ENCODE data around the gene FGF11. TPM values are rescaled to one million over a fixed set of nuclear protein-coding genes. Genes with fewer than 3 reads are reported as not detected.

Gene FGF11
- polyA plus RNA-seq, 1 of the 3 experiments (the other 2 are of a cell fraction), result 1.9 TPM

DNA sequence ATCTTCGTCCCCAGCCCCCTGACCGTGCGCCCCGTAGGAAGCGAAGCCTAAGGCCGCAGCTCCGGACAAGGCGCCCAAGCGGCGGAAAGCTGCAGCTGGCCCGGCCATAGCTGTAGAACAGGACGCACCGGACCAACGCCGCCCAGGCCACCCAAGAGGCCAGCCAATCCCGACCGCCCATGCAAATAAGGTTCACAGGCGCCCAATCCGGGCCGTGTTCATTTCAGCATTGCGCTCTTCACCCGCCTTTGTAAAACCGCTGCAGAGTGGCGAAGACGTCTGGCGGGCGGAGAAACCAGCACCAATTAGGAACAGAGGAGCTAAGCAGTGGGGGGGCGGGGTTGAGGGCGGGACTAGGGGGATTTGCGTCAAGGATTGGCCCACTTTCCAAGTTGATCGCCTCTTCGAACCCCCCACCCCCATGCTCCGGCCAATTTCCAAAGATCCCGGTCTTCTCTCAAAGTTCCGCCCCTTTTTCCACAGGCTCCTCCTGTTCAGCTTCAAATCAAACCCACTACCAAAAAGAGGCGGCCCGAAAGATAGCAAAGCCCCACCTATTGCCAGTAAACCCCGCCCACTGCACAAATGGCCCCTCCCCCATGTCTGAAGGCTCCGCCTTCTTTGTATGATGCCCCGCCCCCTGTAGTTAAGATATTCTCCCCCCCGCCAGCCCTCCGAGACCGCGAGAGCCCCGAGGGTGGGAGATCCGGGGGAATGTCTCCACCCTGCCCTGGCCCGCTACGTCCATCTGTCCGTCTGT, 35.2 kb upstream of the FGF11 start, which contains the start of gene TMEM256:
Gene TMEM256 (minus strand): TSS at position 121 of the 760 bp plus-strand sequence. CDS start 13 bp downstream, at position 108.
- Histone ChIP-seq H3K9me3 (no peaks in the 10 kb centered on the region), H3K27ac (ENCODE audit: low read depth in 2 of 2, low read length in 1 of 2) (peak within 1 kb of the TSS; percentile 76 to 91), H3F3A (replicated peaks; ENCODE audit: insufficient read depth) (peaks cover 23% of the 10 kb centered on the region), H3K4me1 (ENCODE audit: control insufficient read depth in 1 of 2, insufficient read depth in 2 of 2, low read depth in 1 of 2, low read length in 1 of 2) (peaks cover 5 to 21% of the 10 kb centered on the region in 2 experiments; a peak in 2 of 4 replicates), H3K79me2 (ENCODE audit: insufficient read depth) (peaks cover 49% of the 10 kb centered on the region), H3K9ac (peak within 1 kb of the TSS; percentile 94), H3K9me2 (no peaks in the 10 kb centered on the region), H3K27me3 (ENCODE audit: insufficient read depth) (no peaks in the 10 kb centered on the region), H3K36me3 (replicated peaks in 1 of 2; ENCODE audit: control insufficient read depth in 1 of 2, insufficient read depth in 2 of 2, low read length in 1 of 2) (peaks cover 7 to 11% of the 10 kb centered on the region in 2 experiments), H3K4me3 (ENCODE audit: low read depth in 2 of 2, low read length in 1 of 2) (peak within 1 kb of the TSS; percentile 78 to 91), H2AFZ (ENCODE audit: low read depth) (peak within 1 kb of the TSS; percentile 85), H3K4me2 (peak within 1 kb of the TSS; percentile 100), H4K20me1 (ENCODE audit: insufficient read depth) (peaks cover 11% of the 10 kb centered on the region; the same call in 1 of the 2 replicates)
- DNase-seq, result peak; percentile 93
- ChIA-PET CTCF (interaction anchor here (0.6 to 2.6 kb wide), 5 partner anchors 10 to 74 kb away, joined by 3 to 19 read pairs (median 3); no protein-coding TSS in a partner anchor), POLR2A (interaction anchor here (0.5 to 1.5 kb wide), 15 partner anchors 10 to 788 kb away, joined by 3 to 13 read pairs (median 4); partner anchors contain the start of genes FGF11, MPDU1, NEURL4 and PLSCR3)
- TF ChIP-seq YY1 (IDR thresholded peaks at IDR 0.05; ENCODE audit: low read depth), result peak; percentile 86
- 0 out of 4 replicates have a peak, but pooled peaks of 1 of the 2 experiments have one; percentile 24 for TF ChIP-seq EP300 (IDR thresholded peaks at IDR 0.05; ENCODE audit: borderline replicate concordance in 1 of 2, low read depth in 1 of 2, low read length in 1 of 2)
- TF ChIP-seq TAF1 (IDR thresholded peaks at IDR 0.05; ENCODE audit: borderline replicate concordance, low read depth, low read length), result peak; percentile 85
- TF ChIP-seq POLR2AphosphoS5 (IDR thresholded peaks at IDR 0.05; ENCODE audit: low read depth, low read length), result peak; percentile 93
- peak; percentile 12; the same call in 1 of the 2 replicates for TF ChIP-seq SIN3A (IDR thresholded peaks at IDR 0.05; ENCODE audit: borderline replicate concordance, low read depth, low read length)
- TF ChIP-seq TCF12 (IDR thresholded peaks at IDR 0.05), result 0 out of 2 replicates have a peak, but pooled peaks have one; percentile 21
- peak; percentile 81 for TF ChIP-seq ZBTB33 (IDR thresholded peaks at IDR 0.05; ENCODE audit: borderline replicate concordance, low read depth)
- TF ChIP-seq, protein P1, sequence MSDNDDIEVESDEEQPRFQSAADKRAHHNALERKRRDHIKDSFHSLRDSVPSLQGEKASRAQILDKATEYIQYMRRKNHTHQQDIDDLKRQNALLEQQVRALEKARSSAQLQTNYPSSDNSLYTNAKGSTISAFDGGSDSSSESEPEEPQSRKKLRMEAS (IDR thresholded peaks at IDR 0.05; ENCODE audit: low read depth), result peak; percentile 53; the same call in 1 of the 2 replicates
- peak; percentile 83 for TF ChIP-seq RFX5 (IDR thresholded peaks at IDR 0.05; ENCODE audit: low read length)
- peak; percentile 94 for TF ChIP-seq CHD2 (IDR thresholded peaks at IDR 0.05; ENCODE audit: low read length, partially characterized antibody)
- no peak for TF ChIP-seq GABPA (IDR thresholded peaks at IDR 0.05; ENCODE audit: low read depth)
- no peak for TF ChIP-seq FOSL2 (IDR thresholded peaks at IDR 0.05; ENCODE audit: borderline replicate concordance, low read depth)
- TF ChIP-seq USF2 (IDR thresholded peaks at IDR 0.05; ENCODE audit: borderline replicate concordance, low read depth, low read length), result no peak
- TF ChIP-seq NRF1 (IDR thresholded peaks at IDR 0.05; ENCODE audit: low read depth, low read length), result no peak
- no peak for TF ChIP-seq JUND (IDR thresholded peaks at IDR 0.05)
- TF ChIP-seq, protein P2, sequence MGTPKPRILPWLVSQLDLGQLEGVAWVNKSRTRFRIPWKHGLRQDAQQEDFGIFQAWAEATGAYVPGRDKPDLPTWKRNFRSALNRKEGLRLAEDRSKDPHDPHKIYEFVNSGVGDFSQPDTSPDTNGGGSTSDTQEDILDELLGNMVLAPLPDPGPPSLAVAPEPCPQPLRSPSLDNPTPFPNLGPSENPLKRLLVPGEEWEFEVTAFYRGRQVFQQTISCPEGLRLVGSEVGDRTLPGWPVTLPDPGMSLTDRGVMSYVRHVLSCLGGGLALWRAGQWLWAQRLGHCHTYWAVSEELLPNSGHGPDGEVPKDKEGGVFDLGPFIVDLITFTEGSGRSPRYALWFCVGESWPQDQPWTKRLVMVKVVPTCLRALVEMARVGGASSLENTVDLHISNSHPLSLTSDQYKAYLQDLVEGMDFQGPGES (IDR thresholded peaks at IDR 0.05; ENCODE audit: low read depth, low read length), result peak; percentile 67; the same call in 1 of the 2 replicates
- TF ChIP-seq MXI1 (IDR thresholded peaks at IDR 0.05; ENCODE audit: low read depth, low read length), result peak; percentile 44; the same call in 1 of the 2 replicates
- WGBS (ENCODE audit: low lambda C conversion rate), result under 1% methylated on average over 43 of the region's 49 CpGs

Data from SK-N-SH (cell line).